ENCODE data around the gene RNF207. TPM values are rescaled to one million over a fixed set of nuclear protein-coding genes. Genes with fewer than 3 reads are reported as not detected.

Gene RNF207
- total RNA-seq, 1 experiment from 2014 or later, result 53.1 TPM

- no peaks in the 10 kb centered on the region for H3K9me2 ChIP-seq (ENCODE audit: insufficient read depth)
- no TSS peak for BruUV-seq (replicated peaks)
- 0 out of 2 replicates have a peak, but pooled peaks cover 5% of the 10 kb centered on the region for H3F3A ChIP-seq (ENCODE audit: insufficient read depth, low read depth)
- no peaks in the 10 kb centered on the region for H4K20me1 ChIP-seq (ENCODE audit: insufficient read depth)
- H3K4me3 ChIP-seq, result no peak overlapping the region
- CTCF ChIA-PET, result no interaction called here
- H3K79me2 ChIP-seq (ENCODE audit: low read depth), result no peaks in the 10 kb centered on the region
- POLR2A ChIA-PET (ENCODE audit: unreplicated experiment), result no interaction called here
- no peaks in the 10 kb centered on the region for H3K36me3 ChIP-seq (ENCODE audit: low read depth)
- H2AFZ ChIP-seq, result no peak overlapping the region
- H3K4me2 ChIP-seq, result no peak overlapping the region
- H3K4me1 ChIP-seq (replicated peaks; ENCODE audit: insufficient read depth), result no peaks in the 10 kb centered on the region
- H3K27me3 ChIP-seq (ENCODE audit: insufficient read depth, low read depth), result no peaks in the 10 kb centered on the region
- TF ChIP-seq EZH2 (IDR thresholded peaks at IDR 0.05; ENCODE audit: low read depth) (no peak), CTCF (conservative IDR thresholded peaks at IDR 0.05) (no peak)
- no peaks in the 10 kb centered on the region for H3K9me3 ChIP-seq (ENCODE audit: insufficient read depth, low read depth)
- DNase-seq, result no peak
- H3K27ac ChIP-seq, result no peak overlapping the region
- intact Hi-C loops (cut with micrococcal nuclease; ENCODE audit: unreplicated experiment), result loop anchor here (5.0 kb wide), 3 partner anchors 40 to 140 kb away; no protein-coding TSS in a partner anchor
Measured at GRCh38 chr1:6262555-6263420, 56.9 kb downstream of the RNF207 start.

- H3K27me3 ChIP-seq (ENCODE audit: insufficient read depth, low read depth), result no peaks in the 10 kb centered on the region
- H3F3A ChIP-seq (ENCODE audit: insufficient read depth, low read depth), result 0 out of 2 replicates have a peak, but pooled peaks cover 5% of the 10 kb centered on the region
- no peak for TF ChIP-seq CTCF (conservative IDR thresholded peaks at IDR 0.05)
- TF ChIP-seq EZH2 (IDR thresholded peaks at IDR 0.05; ENCODE audit: low read depth), result no peak
- POLR2A ChIA-PET (ENCODE audit: unreplicated experiment), result no interaction called here
- H3K79me2 ChIP-seq (ENCODE audit: low read depth), result no peaks in the 10 kb centered on the region
- no TSS peak for BruUV-seq (replicated peaks)
- H3K9me3 ChIP-seq (ENCODE audit: insufficient read depth, low read depth), result no peaks in the 10 kb centered on the region
- no peak for DNase-seq
- no peak overlapping the region for H3K4me2 ChIP-seq
- H2AFZ ChIP-seq, result no peak overlapping the region
- H3K4me3 ChIP-seq, result no peak overlapping the region
- CTCF ChIA-PET, result interaction anchor here (0.5 kb wide), 1 partner anchor 177 kb away, joined by 5 read pairs; no protein-coding TSS in a partner anchor
- no peaks in the 10 kb centered on the region for H4K20me1 ChIP-seq (ENCODE audit: insufficient read depth)
- H3K36me3 ChIP-seq (ENCODE audit: low read depth), result no peaks in the 10 kb centered on the region
- intact Hi-C loops (cut with micrococcal nuclease; ENCODE audit: unreplicated experiment), result loop anchor here (5.0 kb wide), 3 partner anchors 39 to 139 kb away; no protein-coding TSS in a partner anchor
- H3K27ac ChIP-seq, result no peak overlapping the region
- H3K4me1 ChIP-seq (replicated peaks; ENCODE audit: insufficient read depth), result no peaks in the 10 kb centered on the region
- H3K9me2 ChIP-seq (ENCODE audit: insufficient read depth), result no peaks in the 10 kb centered on the region
Measured at GRCh38 chr1:6263716-6264115, 57.8 kb downstream of the RNF207 start.

GRCh38 chr1:6265151-6265550 lies 59.2 kb downstream of the RNF207 start:
- Histone ChIP-seq H3K9me2 (ENCODE audit: insufficient read depth) (no peaks in the 10 kb centered on the region), H3K79me2 (ENCODE audit: low read depth) (no peaks in the 10 kb centered on the region), H3K9me3 (ENCODE audit: insufficient read depth, low read depth) (no peaks in the 10 kb centered on the region), H3K36me3 (ENCODE audit: low read depth) (no peaks in the 10 kb centered on the region), H2AFZ (no peak overlapping the region), H3K4me1 (replicated peaks; ENCODE audit: insufficient read depth) (no peaks in the 10 kb centered on the region), H4K20me1 (ENCODE audit: insufficient read depth) (no peaks in the 10 kb centered on the region), H3F3A (ENCODE audit: insufficient read depth, low read depth) (no peaks in the 10 kb centered on the region), H3K27ac (no peak overlapping the region), H3K4me2 (no peak overlapping the region), H3K27me3 (ENCODE audit: insufficient read depth, low read depth) (no peaks in the 10 kb centered on the region), H3K4me3 (no peak overlapping the region)
- ChIA-PET POLR2A (ENCODE audit: unreplicated experiment) (no interaction called here), CTCF (interaction anchor here (0.6 kb wide), 1 partner anchor 221 kb away, joined by 3 read pairs; no protein-coding TSS in a partner anchor)
- no peak for TF ChIP-seq EZH2 (IDR thresholded peaks at IDR 0.05; ENCODE audit: low read depth)
- TF ChIP-seq CTCF (conservative IDR thresholded peaks at IDR 0.05), result no peak
- intact Hi-C loops (cut with micrococcal nuclease; ENCODE audit: unreplicated experiment), result no loop called here
- no peak for DNase-seq
- BruUV-seq (replicated peaks), result no TSS peak

Measured in PC-9 (cell line).